ENCODE results near the gene ENO1.
"Not testable (repeated sequence)": the region's sequence is repeated elsewhere in the genome, so short reads cannot be mapped to it uniquely, and the experiment has no call there.

Gene ENO1

GRCh38 chr1:8878448-8878697 lies at the start of gene ENO1:
Gene ENO1 (minus strand): TSS chr1:8878686. CDS start chr1:8874908, 3,778 bp downstream.
- DNase-seq: no peak

GRCh38 chr1:8926707-8927694 lies 48.5 kb upstream of the ENO1 start:
- DNase-seq: no peak

GRCh38 chr1:8925960-8926359 lies 47.5 kb upstream of the ENO1 start:
- no peak for DNase-seq

GRCh38 chr1:8925406-8925805 lies 46.9 kb upstream of the ENO1 start:
- no peak for DNase-seq

- no peak for DNase-seq
These were observed 44.5 kb upstream of the ENO1 start for GRCh38 chr1:8922962-8923361.

- DNase-seq: not testable (repeated sequence)
These were observed 39.0 kb upstream of the ENO1 start for GRCh38 chr1:8917536-8917935.

GRCh38 chr1:8915446-8915845 lies 37.0 kb upstream of the ENO1 start:
- no peak for DNase-seq

- no peak for DNase-seq
These were observed 36.0 kb upstream of the ENO1 start for GRCh38 chr1:8914466-8914865.

GRCh38 chr1:8913457-8913856 lies 35.0 kb upstream of the ENO1 start:
- DNase-seq: no peak

- no peak for DNase-seq
These were observed 33.2 kb upstream of the ENO1 start for GRCh38 chr1:8911416-8912309.

- DNase-seq: no peak
These were observed 32.4 kb upstream of the ENO1 start for GRCh38 chr1:8910914-8911313.

- no peak for DNase-seq
These were observed 31.8 kb upstream of the ENO1 start for GRCh38 chr1:8910331-8910730.

- DNase-seq: no peak
These were observed 30.1 kb upstream of the ENO1 start for GRCh38 chr1:8908388-8909151.

GRCh38 chr1:8905582-8906191 lies 27.2 kb upstream of the ENO1 start:
- DNase-seq: no peak

GRCh38 chr1:8903908-8904650 lies 25.6 kb upstream of the ENO1 start:
- DNase-seq: no peak

- DNase-seq: no peak
These were observed 24.9 kb upstream of the ENO1 start for GRCh38 chr1:8903410-8903809.

GRCh38 chr1:8902765-8903164 lies 24.3 kb upstream of the ENO1 start:
- DNase-seq: no peak

- DNase-seq: not testable (repeated sequence)
These were observed 22.2 kb upstream of the ENO1 start for GRCh38 chr1:8900684-8901083.

- no peak for DNase-seq
These were observed 20.6 kb upstream of the ENO1 start for GRCh38 chr1:8899046-8899445.

GRCh38 chr1:8898418-8898817 lies 19.9 kb upstream of the ENO1 start:
- not testable (repeated sequence) for DNase-seq

GRCh38 chr1:8897505-8897904 lies 19.0 kb upstream of the ENO1 start:
- not testable (repeated sequence) for DNase-seq

GRCh38 chr1:8896775-8897174 lies 18.3 kb upstream of the ENO1 start:
- not testable (repeated sequence) for DNase-seq
